Measurements from ENCODE around the gene STOX2.

Gene STOX2

DNA sequence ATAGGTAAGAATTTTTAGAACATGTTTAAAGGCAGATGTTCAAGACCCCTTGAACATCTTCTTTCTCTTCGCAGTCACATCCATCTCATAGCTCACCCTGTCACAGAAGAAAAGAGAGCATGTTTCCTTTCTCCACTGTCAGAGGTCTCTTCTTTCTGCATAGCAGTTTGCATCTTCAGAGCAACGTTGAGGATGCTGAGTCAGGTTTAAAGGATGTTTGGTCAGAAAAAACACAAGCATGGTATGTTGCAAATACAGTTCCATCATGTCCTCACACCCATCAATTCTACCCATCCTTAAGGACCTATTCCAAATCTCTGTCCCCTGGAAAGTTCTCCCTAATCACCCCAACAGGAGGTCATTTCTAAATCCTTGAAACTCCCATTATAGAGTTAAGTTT is 84.8 kb downstream of the STOX2 start:
- H3K9ac ChIP-seq (ENCODE audit: low read length), result no peak overlapping the region
- H3K36me3 ChIP-seq (ENCODE audit: control insufficient read depth, insufficient read depth, low read length, severe bottlenecking), result no peaks in the 10 kb centered on the region
- no peak for DNase-seq (ENCODE audit: low read depth)
- H3K4me3 ChIP-seq (ENCODE audit: low read length), result no peak overlapping the region
- peaks cover 28% of the 10 kb centered on the region for H3K4me1 ChIP-seq (ENCODE audit: control insufficient read depth, insufficient read depth, low read length)
- H3K9me3 ChIP-seq (ENCODE audit: control insufficient read depth, low read length), result no peaks in the 10 kb centered on the region
- no peaks in the 10 kb centered on the region for H3K27me3 ChIP-seq (replicated peaks; ENCODE audit: control insufficient read depth, insufficient read depth, low read length)

DNA sequence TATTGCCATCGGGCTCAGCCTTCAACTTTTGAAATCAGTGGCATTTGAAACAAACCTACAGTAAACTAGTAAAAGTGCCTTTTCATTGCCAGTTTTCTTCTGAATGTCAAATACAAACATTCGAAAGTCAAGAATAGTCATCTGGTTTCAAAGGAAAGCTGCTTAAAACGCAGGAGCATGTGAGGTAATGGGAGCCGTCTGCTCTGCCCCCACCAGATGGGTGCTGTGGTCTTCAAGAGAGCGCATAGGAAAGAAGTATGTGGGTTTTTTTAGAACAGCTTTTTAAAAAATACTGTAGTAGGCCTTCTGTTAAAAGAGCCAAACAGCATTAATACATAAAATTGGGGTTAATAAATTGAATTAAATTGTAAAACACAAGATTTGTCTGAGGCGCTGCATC is 88.6 kb downstream of the STOX2 start:
- Histone ChIP-seq H3K4me1 (ENCODE audit: control insufficient read depth, insufficient read depth, low read length) (peaks cover 14% of the 10 kb centered on the region), H3K9ac (ENCODE audit: low read length) (no peak overlapping the region), H3K36me3 (ENCODE audit: control insufficient read depth, insufficient read depth, low read length, severe bottlenecking) (no peaks in the 10 kb centered on the region), H3K4me3 (ENCODE audit: low read length) (no peak overlapping the region), H3K27me3 (replicated peaks; ENCODE audit: control insufficient read depth, insufficient read depth, low read length) (no peaks in the 10 kb centered on the region), H3K9me3 (ENCODE audit: control insufficient read depth, low read length) (no peaks in the 10 kb centered on the region)
- DNase-seq (ENCODE audit: low read depth), result no peak

DNA sequence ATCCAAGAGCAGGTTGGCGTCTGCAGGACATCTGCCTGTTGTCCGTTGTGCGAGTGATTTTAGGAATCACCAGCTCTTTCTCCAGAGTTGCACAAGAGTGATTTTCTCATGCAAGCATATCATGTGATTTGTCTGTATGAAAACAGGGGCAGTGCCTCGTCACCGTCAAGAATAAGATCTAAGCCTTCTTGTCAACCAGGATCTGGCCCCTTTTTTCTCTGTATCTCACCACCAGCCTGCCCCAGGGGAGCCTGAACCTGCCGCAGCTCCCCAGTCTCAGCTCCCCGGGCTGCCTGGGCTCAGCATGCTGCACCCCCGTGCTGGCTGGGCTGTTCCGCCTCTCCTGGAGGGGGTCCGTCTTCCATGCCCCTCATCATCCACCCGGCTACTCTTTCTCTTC is 90.5 kb downstream of the STOX2 start:
- no peak overlapping the region for H3K4me3 ChIP-seq (ENCODE audit: low read length)
- peaks cover 3% of the 10 kb centered on the region for H3K4me1 ChIP-seq (ENCODE audit: control insufficient read depth, insufficient read depth, low read length)
- no peak overlapping the region for H3K9ac ChIP-seq (ENCODE audit: low read length)
- H3K9me3 ChIP-seq (ENCODE audit: control insufficient read depth, low read length), result no peaks in the 10 kb centered on the region
- H3K36me3 ChIP-seq (ENCODE audit: control insufficient read depth, insufficient read depth, low read length, severe bottlenecking), result no peaks in the 10 kb centered on the region
- no peak for DNase-seq (ENCODE audit: low read depth)
- no peaks in the 10 kb centered on the region for H3K27me3 ChIP-seq (replicated peaks; ENCODE audit: control insufficient read depth, insufficient read depth, low read length)

- no peak overlapping the region for H3K4me3 ChIP-seq (ENCODE audit: low read length)
- H3K27me3 ChIP-seq (replicated peaks; ENCODE audit: control insufficient read depth, insufficient read depth, low read length), result no peaks in the 10 kb centered on the region
- H3K9me3 ChIP-seq (ENCODE audit: control insufficient read depth, low read length), result no peaks in the 10 kb centered on the region
- DNase-seq (ENCODE audit: low read depth), result no peak
- no peaks in the 10 kb centered on the region for H3K36me3 ChIP-seq (ENCODE audit: control insufficient read depth, insufficient read depth, low read length, severe bottlenecking)
- H3K4me1 ChIP-seq (ENCODE audit: control insufficient read depth, insufficient read depth, low read length), result peaks cover 3% of the 10 kb centered on the region
- H3K9ac ChIP-seq (ENCODE audit: low read length), result no peak overlapping the region
These were observed 91.8 kb downstream of the STOX2 start for GRCh38 chr4:183996868-183997267.

DNA sequence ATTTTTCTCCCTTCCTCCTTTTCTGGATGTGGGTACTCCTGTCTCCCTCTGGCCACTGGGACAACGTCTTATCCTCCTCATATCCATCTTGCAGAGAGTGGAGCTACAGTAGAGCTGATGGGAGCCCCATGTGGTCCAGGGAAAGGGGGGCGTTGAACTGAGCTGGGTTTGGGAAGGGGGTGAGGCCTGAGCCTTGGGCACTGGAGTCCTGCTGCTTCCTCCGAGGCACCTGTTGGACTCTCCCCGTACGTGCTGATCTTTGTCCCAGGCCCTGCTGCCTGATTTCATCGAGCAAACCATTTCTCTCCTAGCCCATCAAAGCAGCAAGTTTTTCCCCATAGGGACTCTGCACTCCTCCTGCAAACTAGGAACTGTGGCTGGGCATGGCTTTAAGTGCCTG is 94.3 kb downstream of the STOX2 start:
- Histone ChIP-seq H3K4me1 (ENCODE audit: control insufficient read depth, insufficient read depth, low read length) (peaks cover 3% of the 10 kb centered on the region), H3K27me3 (replicated peaks; ENCODE audit: control insufficient read depth, insufficient read depth, low read length) (no peaks in the 10 kb centered on the region), H3K36me3 (ENCODE audit: control insufficient read depth, insufficient read depth, low read length, severe bottlenecking) (no peaks in the 10 kb centered on the region), H3K9me3 (ENCODE audit: control insufficient read depth, low read length) (no peaks in the 10 kb centered on the region), H3K4me3 (ENCODE audit: low read length) (no peak overlapping the region), H3K9ac (ENCODE audit: low read length) (no peak overlapping the region)
- DNase-seq (ENCODE audit: low read depth), result no peak

DNA sequence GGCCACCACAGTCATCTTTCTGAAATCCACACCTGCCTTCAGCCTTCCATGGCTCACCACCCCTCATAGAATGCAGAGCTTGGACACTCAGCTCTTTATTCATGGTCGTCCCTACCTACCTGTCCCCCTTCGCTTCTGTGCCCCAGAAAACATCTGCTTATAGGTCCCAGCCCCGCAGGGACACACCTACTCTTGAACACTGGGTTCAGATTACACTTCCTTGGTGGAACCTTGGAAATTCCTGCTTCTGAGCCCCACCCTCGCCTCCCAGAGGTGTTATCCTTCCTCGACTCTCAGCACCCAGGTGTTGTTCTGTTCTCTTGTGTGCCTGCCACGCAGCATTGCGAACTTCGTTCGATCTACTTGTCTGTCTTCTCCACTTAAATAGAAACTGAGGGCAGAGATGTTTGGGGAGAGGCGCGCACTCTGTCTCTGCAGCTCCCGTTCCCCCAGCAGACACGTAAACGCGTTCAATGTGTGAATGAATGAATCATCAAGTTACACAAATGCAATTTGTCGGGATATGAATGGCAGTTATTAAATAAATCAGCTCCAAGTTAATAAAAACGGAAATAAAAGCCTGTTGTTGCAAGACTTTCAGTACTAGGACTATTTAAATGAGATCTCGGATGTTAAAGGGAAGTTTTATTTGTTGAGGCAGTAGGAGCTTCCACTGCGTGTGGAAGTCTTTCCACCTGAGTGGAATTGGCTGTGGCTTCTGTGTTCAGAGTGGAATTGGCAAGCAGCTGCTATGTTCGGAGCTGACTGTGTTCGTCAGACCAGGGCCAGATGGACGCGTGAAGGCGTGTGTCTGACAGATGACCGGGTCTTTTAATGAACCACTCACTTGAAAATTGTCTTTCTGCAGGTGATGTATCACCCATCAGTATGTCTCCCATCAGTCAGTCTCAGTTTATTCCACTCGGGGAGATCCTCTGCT is 95.6 kb downstream of the STOX2 start:
- H3K36me3 ChIP-seq (ENCODE audit: control insufficient read depth, insufficient read depth, low read length, severe bottlenecking), result no peaks in the 10 kb centered on the region
- H3K9me3 ChIP-seq (ENCODE audit: control insufficient read depth, low read length), result no peaks in the 10 kb centered on the region
- no peak overlapping the region for H3K4me3 ChIP-seq (ENCODE audit: low read length)
- no peaks in the 10 kb centered on the region for H3K27me3 ChIP-seq (replicated peaks; ENCODE audit: control insufficient read depth, insufficient read depth, low read length)
- peaks cover 3% of the 10 kb centered on the region for H3K4me1 ChIP-seq (ENCODE audit: control insufficient read depth, insufficient read depth, low read length)
- H3K9ac ChIP-seq (ENCODE audit: low read length), result no peak overlapping the region
- DNase-seq (ENCODE audit: low read depth), result no peak

DNA sequence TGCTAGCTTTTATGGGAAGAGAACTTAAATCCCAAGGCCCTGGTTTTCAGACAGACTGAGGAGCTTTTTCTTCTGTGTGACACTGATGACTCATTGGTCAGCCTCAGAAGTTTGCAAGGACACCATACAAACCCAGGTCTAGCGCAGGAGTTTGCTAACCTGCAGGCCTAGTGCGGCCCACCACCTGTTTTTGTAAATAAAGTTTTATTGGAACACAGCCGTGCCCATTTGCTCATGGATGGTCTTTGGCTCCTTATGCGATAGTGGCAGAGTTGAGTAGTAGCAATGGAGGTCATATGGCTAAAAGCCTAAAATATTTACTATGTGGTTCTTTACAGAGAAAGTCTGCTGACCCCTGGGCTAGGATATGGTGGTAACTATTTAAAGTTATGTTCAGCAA is 98.3 kb downstream of the STOX2 start:
- Histone ChIP-seq H3K9ac (ENCODE audit: low read length) (no peak overlapping the region), H3K27me3 (replicated peaks; ENCODE audit: control insufficient read depth, insufficient read depth, low read length) (no peaks in the 10 kb centered on the region), H3K4me1 (ENCODE audit: control insufficient read depth, insufficient read depth, low read length) (no peaks in the 10 kb centered on the region), H3K4me3 (ENCODE audit: low read length) (no peak overlapping the region), H3K9me3 (ENCODE audit: control insufficient read depth, low read length) (no peaks in the 10 kb centered on the region), H3K36me3 (ENCODE audit: control insufficient read depth, insufficient read depth, low read length, severe bottlenecking) (no peaks in the 10 kb centered on the region)
- no peak for DNase-seq (ENCODE audit: low read depth)

GRCh38 chr4:184007891-184008290 is 102.8 kb downstream of the STOX2 start:
- H3K36me3 ChIP-seq (ENCODE audit: control insufficient read depth, insufficient read depth, low read length, severe bottlenecking), result no peaks in the 10 kb centered on the region

DNA sequence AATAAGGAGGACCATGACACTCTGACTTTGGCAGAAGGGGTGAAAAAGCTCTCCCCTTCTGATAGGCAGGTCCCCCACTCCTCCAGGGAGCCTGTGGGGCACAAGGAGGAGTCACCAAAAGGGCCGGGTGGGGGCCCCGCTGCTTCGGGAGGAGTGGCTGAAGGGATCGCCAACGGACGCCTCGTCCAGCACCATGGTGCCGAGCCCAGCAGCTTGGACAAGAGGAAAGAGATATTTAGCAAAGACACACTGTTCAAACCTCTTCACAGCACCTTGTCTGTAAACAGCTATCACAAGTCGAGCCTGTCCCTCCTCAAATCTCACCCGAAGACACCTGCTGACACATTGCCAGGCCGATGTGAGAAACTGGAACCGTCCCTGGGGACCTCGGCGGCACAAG is 105.6 kb downstream of the STOX2 start:
- no peak for DNase-seq (ENCODE audit: low read depth)
- no peak overlapping the region for H3K9ac ChIP-seq (ENCODE audit: low read length)
- H3K4me3 ChIP-seq (ENCODE audit: low read length), result no peak overlapping the region
- H3K36me3 ChIP-seq (ENCODE audit: control insufficient read depth, insufficient read depth, low read length, severe bottlenecking), result no peaks in the 10 kb centered on the region
- no peaks in the 10 kb centered on the region for H3K9me3 ChIP-seq (ENCODE audit: control insufficient read depth, low read length)
- H3K27me3 ChIP-seq (replicated peaks; ENCODE audit: control insufficient read depth, insufficient read depth, low read length), result no peaks in the 10 kb centered on the region
- H3K4me1 ChIP-seq (ENCODE audit: control insufficient read depth, insufficient read depth, low read length), result no peaks in the 10 kb centered on the region

More at GRCh38 chr4:184007891-184008290, 102.8 kb downstream of the STOX2 start:
- Histone ChIP-seq H3K27me3 (replicated peaks; ENCODE audit: control insufficient read depth, insufficient read depth, low read length) (no peaks in the 10 kb centered on the region), H3K4me3 (ENCODE audit: low read length) (no peak overlapping the region), H3K9me3 (ENCODE audit: control insufficient read depth, low read length) (no peaks in the 10 kb centered on the region), H3K4me1 (ENCODE audit: control insufficient read depth, insufficient read depth, low read length) (no peaks in the 10 kb centered on the region), H3K9ac (ENCODE audit: low read length) (no peak overlapping the region)
- DNase-seq (ENCODE audit: low read depth), result no peak

- no peak overlapping the region for H3K9ac ChIP-seq (ENCODE audit: low read length)
- no peak overlapping the region for H3K4me3 ChIP-seq (ENCODE audit: low read length)
- DNase-seq (ENCODE audit: low read depth), result no peak
- no peaks in the 10 kb centered on the region for H3K36me3 ChIP-seq (ENCODE audit: control insufficient read depth, insufficient read depth, low read length, severe bottlenecking)
- H3K27me3 ChIP-seq (replicated peaks; ENCODE audit: control insufficient read depth, insufficient read depth, low read length), result no peaks in the 10 kb centered on the region
- no peaks in the 10 kb centered on the region for H3K4me1 ChIP-seq (ENCODE audit: control insufficient read depth, insufficient read depth, low read length)
- no peaks in the 10 kb centered on the region for H3K9me3 ChIP-seq (ENCODE audit: control insufficient read depth, low read length)
These were observed 106.8 kb downstream of the STOX2 start for GRCh38 chr4:184011826-184012380.

DNA sequence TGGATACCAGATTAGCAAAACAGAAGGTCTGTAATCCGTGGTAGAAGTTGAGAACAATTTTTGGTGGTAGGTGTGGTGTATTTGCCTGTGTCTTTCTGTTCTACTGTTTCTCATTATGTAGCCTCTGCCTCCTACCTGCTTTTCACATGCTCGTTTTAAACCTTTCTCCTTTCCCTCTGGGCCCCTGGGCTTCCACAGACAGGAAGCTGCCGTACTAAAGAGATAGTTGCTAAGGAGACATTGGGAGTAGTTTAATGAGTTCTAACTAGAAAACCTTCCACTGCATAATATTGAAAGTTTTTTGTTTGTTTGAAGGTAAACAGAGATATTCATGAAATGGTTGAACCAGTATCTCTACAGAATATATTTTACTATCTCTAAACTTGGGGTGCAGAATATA is 107.8 kb downstream of the STOX2 start:
- Histone ChIP-seq H3K4me3 (ENCODE audit: low read length) (no peak overlapping the region), H3K4me1 (ENCODE audit: control insufficient read depth, insufficient read depth, low read length) (no peaks in the 10 kb centered on the region), H3K9ac (ENCODE audit: low read length) (no peak overlapping the region), H3K9me3 (ENCODE audit: control insufficient read depth, low read length) (no peaks in the 10 kb centered on the region), H3K27me3 (replicated peaks; ENCODE audit: control insufficient read depth, insufficient read depth, low read length) (no peaks in the 10 kb centered on the region), H3K36me3 (ENCODE audit: control insufficient read depth, insufficient read depth, low read length, severe bottlenecking) (no peaks in the 10 kb centered on the region)
- no peak for DNase-seq (ENCODE audit: low read depth)

Data from adipocyte (in vitro differentiated cells).